Stimulated activated CD4-positive, alpha-beta T cell treated with anti-CD3 and anti-CD28 coated beads, Interleukin-12 subunit alpha, Interleukin-12 subunit beta, amount 100 ng/mL, for 48 hours (primary cell): ENCODE results near the gene NUP85.
A peak's percentile ranks its signal among the peaks of the same experiment; 100 is the strongest.
"Not testable (repeated sequence)": the region's sequence is repeated elsewhere in the genome, so short reads cannot be mapped to it uniquely, and the experiment has no call there.

ENCODE experiments used
- DNase-seq, 3 donors: peaks; one replicate each; pipeline ENCODE4 v3.0.0-alpha.2; 2020; ENCODE audit warnings: low read depth in 2 of 3, low spot score in 1 of 3

The NUP85 gene

GRCh38 chr17:75240394-75241142, 35.1 kb downstream of the NUP85 start:
- DNase-seq: peak in 1 of 3 donors; percentile 37

- no peak for DNase-seq
Observed at GRCh38 chr17:75241143-75241430, 35.6 kb downstream of the NUP85 start.

GRCh38 chr17:75241502-75241901, 36.0 kb downstream of the NUP85 start:
- DNase-seq: no peak

- DNase-seq: no peak
Observed at GRCh38 chr17:75241996-75242460, 36.5 kb downstream of the NUP85 start.

- DNase-seq: peak in 1 of 3 donors; percentile 17
Observed at GRCh38 chr17:75242461-75243042, 37.1 kb downstream of the NUP85 start.

- DNase-seq: no peak
Observed at GRCh38 chr17:75244133-75244866, 38.8 kb downstream of the NUP85 start.

- DNase-seq: no peak
Observed at GRCh38 chr17:75245011-75245410, 39.5 kb downstream of the NUP85 start.

- no peak for DNase-seq
Observed at GRCh38 chr17:75246404-75246803, 40.9 kb downstream of the NUP85 start.

- no peak for DNase-seq
Observed at GRCh38 chr17:75249564-75249963, 44.1 kb downstream of the NUP85 start.

- peak; percentile 81 to 82 (median 81) for DNase-seq
Observed at GRCh38 chr17:75250009-75250471, 44.6 kb downstream of the NUP85 start.

- no peak for DNase-seq
Observed at GRCh38 chr17:75252039-75252816, 46.7 kb downstream of the NUP85 start.

- DNase-seq: not testable (repeated sequence)
Observed at GRCh38 chr17:75255954-75256698, 50.6 kb downstream of the NUP85 start.

- DNase-seq: not testable (repeated sequence)
Observed at GRCh38 chr17:75257228-75257627, 51.7 kb downstream of the NUP85 start.

- DNase-seq: peak in 1 of 3 donors; percentile 28
Observed at GRCh38 chr17:75260641-75261335, 55.3 kb downstream of the NUP85 start.

- DNase-seq: peak; percentile 90 to 94 (median 94)
Observed at GRCh38 chr17:75261336-75262111, 56.0 kb downstream of the NUP85 start, which contains the start of the genes GGA3 and MRPS7. GGA3 (minus strand) TSS chr17:75261606; CDS start chr17:75261587, 19 bp downstream. MRPS7 (plus strand) TSS chr17:75261879; CDS start chr17:75261901, 22 bp downstream.

- no peak for DNase-seq
Observed at GRCh38 chr17:75262112-75262606, 56.7 kb downstream of the NUP85 start.

- DNase-seq: no peak
Observed at GRCh38 chr17:75263055-75263454, 57.6 kb downstream of the NUP85 start.

- DNase-seq: no peak
Observed at GRCh38 chr17:75265614-75266315, 60.3 kb downstream of the NUP85 start.
